ENCODE results near the gene LAS1L.

GRCh38 chrX:65522739-65523372 is 11.7 kb downstream of the LAS1L start:
- TF ChIP-seq CTCF (IDR thresholded peaks at IDR 0.05; ENCODE audit: low read depth, low read length, missing input control) (no peak), TAF1 (conservative IDR thresholded peaks at IDR 0.05) (no peak), FOXA2 (IDR thresholded peaks at IDR 0.05) (no peak)
- TF ChIP-seq, protein P1, sequence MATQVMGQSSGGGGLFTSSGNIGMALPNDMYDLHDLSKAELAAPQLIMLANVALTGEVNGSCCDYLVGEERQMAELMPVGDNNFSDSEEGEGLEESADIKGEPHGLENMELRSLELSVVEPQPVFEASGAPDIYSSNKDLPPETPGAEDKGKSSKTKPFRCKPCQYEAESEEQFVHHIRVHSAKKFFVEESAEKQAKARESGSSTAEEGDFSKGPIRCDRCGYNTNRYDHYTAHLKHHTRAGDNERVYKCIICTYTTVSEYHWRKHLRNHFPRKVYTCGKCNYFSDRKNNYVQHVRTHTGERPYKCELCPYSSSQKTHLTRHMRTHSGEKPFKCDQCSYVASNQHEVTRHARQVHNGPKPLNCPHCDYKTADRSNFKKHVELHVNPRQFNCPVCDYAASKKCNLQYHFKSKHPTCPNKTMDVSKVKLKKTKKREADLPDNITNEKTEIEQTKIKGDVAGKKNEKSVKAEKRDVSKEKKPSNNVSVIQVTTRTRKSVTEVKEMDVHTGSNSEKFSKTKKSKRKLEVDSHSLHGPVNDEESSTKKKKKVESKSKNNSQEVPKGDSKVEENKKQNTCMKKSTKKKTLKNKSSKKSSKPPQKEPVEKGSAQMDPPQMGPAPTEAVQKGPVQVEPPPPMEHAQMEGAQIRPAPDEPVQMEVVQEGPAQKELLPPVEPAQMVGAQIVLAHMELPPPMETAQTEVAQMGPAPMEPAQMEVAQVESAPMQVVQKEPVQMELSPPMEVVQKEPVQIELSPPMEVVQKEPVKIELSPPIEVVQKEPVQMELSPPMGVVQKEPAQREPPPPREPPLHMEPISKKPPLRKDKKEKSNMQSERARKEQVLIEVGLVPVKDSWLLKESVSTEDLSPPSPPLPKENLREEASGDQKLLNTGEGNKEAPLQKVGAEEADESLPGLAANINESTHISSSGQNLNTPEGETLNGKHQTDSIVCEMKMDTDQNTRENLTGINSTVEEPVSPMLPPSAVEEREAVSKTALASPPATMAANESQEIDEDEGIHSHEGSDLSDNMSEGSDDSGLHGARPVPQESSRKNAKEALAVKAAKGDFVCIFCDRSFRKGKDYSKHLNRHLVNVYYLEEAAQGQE (IDR thresholded peaks at IDR 0.05): no peak
